ENCODE results near the gene AAMDC. TPM values are rescaled to one million over a fixed set of nuclear protein-coding genes. Genes with fewer than 3 reads are reported as not detected.

The AAMDC gene
- 26.6 to 37.2 TPM (median 26.9 TPM) in 5 replicates for total RNA-seq (2022; extraction: Qiagen RNA extraction; ENCODE audit: low read depth)

GRCh38 chr11:77820565-77821348, at the start of gene AAMDC, which contains the start of gene RSF1:
AAMDC (plus strand) TSS chr11:77821144; CDS start chr11:77842497, 21,353 bp downstream.
RSF1 (minus strand) TSS chr11:77820722; CDS start chr11:77820714, 8 bp downstream.

Other genes with a start within 250 kb of the AAMDC start
- 0.98 to 2.6 TPM (median 2.1 TPM) in 5 replicates for gene AQP11, start 231.2 kb upstream of the AAMDC start, total RNA-seq (2022; extraction: Qiagen RNA extraction; ENCODE audit: low read depth)
- gene CLNS1A, start 183.3 kb upstream of the AAMDC start, total RNA-seq (2022; extraction: Qiagen RNA extraction; ENCODE audit: low read depth), result 149 to 218 TPM (median 154 TPM) in 5 replicates
- 12.6 to 22.2 TPM (median 16.1 TPM) in 5 replicates for gene RSF1, start 422 bp upstream of the AAMDC start, total RNA-seq (2022; extraction: Qiagen RNA extraction; ENCODE audit: low read depth)
- 17.2 to 21.1 TPM (median 19.0 TPM) in 5 replicates for gene INTS4, start 173.5 kb downstream of the AAMDC start, total RNA-seq (2022; extraction: Qiagen RNA extraction; ENCODE audit: low read depth)
- 1.3 to 2.1 TPM (median 1.7 TPM) in 5 replicates for gene KCTD14, start 202.1 kb downstream of the AAMDC start, total RNA-seq (2022; extraction: Qiagen RNA extraction; ENCODE audit: low read depth)
- gene THRSP, start 242.7 kb downstream of the AAMDC start, total RNA-seq (2022; extraction: Qiagen RNA extraction; ENCODE audit: low read depth), result not detected in 5 replicates